Measurements from ENCODE around the gene PNPLA1.

PNPLA1 gene

GRCh38 chr6:36226438-36227047, 43.3 kb upstream of the PNPLA1 start:
- H3K79me2 ChIP-seq (ENCODE audit: insufficient read depth, low read length), result no peaks in the 10 kb centered on the region
- H3K9me2 ChIP-seq (ENCODE audit: low read depth, low read length), result no peaks in the 10 kb centered on the region
- H3K9me3 ChIP-seq (ENCODE audit: low read length), result no peaks in the 10 kb centered on the region
- H3K4me2 ChIP-seq (ENCODE audit: low read length), result no peak overlapping the region
- H3K4me1 ChIP-seq (ENCODE audit: insufficient read depth, low read length, severe bottlenecking), result no peaks in the 10 kb centered on the region
- H3K36me3 ChIP-seq (ENCODE audit: insufficient read depth, low read length), result peaks cover 25% of the 10 kb centered on the region
- H3K9ac ChIP-seq (ENCODE audit: low read length), result no peak overlapping the region
- H3K4me3 ChIP-seq (ENCODE audit: low read depth, low read length, poor library complexity, severe bottlenecking), result no peak overlapping the region
- H3K27me3 ChIP-seq (ENCODE audit: insufficient read depth, low read length), result no peaks in the 10 kb centered on the region
- no peak for TF ChIP-seq CTCF (IDR thresholded peaks at IDR 0.05; ENCODE audit: low read length)
- TF ChIP-seq EZH2 (IDR thresholded peaks at IDR 0.05; ENCODE audit: borderline replicate concordance, low read length), result no peak
- H2AFZ ChIP-seq (ENCODE audit: low read length), result no peak overlapping the region
- no peaks in the 10 kb centered on the region for H3F3A ChIP-seq (ENCODE audit: insufficient read depth, low read length)
- H3K27ac ChIP-seq (ENCODE audit: low read depth, low read length, poor library complexity, severe bottlenecking), result no peak overlapping the region
- H4K20me1 ChIP-seq (ENCODE audit: insufficient read depth, low read length), result no peaks in the 10 kb centered on the region

- H3K9ac ChIP-seq (ENCODE audit: low read length), result no peak overlapping the region
- H3F3A ChIP-seq (ENCODE audit: insufficient read depth, low read length), result no peaks in the 10 kb centered on the region
- peaks cover 24% of the 10 kb centered on the region for H3K36me3 ChIP-seq (ENCODE audit: insufficient read depth, low read length)
- no peaks in the 10 kb centered on the region for H4K20me1 ChIP-seq (ENCODE audit: insufficient read depth, low read length)
- no peak overlapping the region for H3K4me2 ChIP-seq (ENCODE audit: low read length)
- H3K79me2 ChIP-seq (ENCODE audit: insufficient read depth, low read length), result no peaks in the 10 kb centered on the region
- H3K4me3 ChIP-seq (ENCODE audit: low read depth, low read length, poor library complexity, severe bottlenecking), result no peak overlapping the region
- no peaks in the 10 kb centered on the region for H3K4me1 ChIP-seq (ENCODE audit: insufficient read depth, low read length, severe bottlenecking)
- no peaks in the 10 kb centered on the region for H3K9me2 ChIP-seq (ENCODE audit: low read depth, low read length)
- no peaks in the 10 kb centered on the region for H3K9me3 ChIP-seq (ENCODE audit: low read length)
- no peak for TF ChIP-seq CTCF (IDR thresholded peaks at IDR 0.05; ENCODE audit: low read length)
- TF ChIP-seq EZH2 (IDR thresholded peaks at IDR 0.05; ENCODE audit: borderline replicate concordance, low read length), result no peak
- H3K27ac ChIP-seq (ENCODE audit: low read depth, low read length, poor library complexity, severe bottlenecking), result no peak overlapping the region
- H2AFZ ChIP-seq (ENCODE audit: low read length), result no peak overlapping the region
- H3K27me3 ChIP-seq (ENCODE audit: insufficient read depth, low read length), result no peaks in the 10 kb centered on the region
Observed at GRCh38 chr6:36227379-36228228, 42.3 kb upstream of the PNPLA1 start.

GRCh38 chr6:36229223-36229622, 40.6 kb upstream of the PNPLA1 start:
- Histone ChIP-seq H3K4me3 (ENCODE audit: low read depth, low read length, poor library complexity, severe bottlenecking) (no peak overlapping the region), H4K20me1 (ENCODE audit: insufficient read depth, low read length) (no peaks in the 10 kb centered on the region), H3F3A (ENCODE audit: insufficient read depth, low read length) (no peaks in the 10 kb centered on the region), H3K36me3 (ENCODE audit: insufficient read depth, low read length) (peaks cover 12% of the 10 kb centered on the region; the same call in 1 of the 2 replicates), H3K27ac (ENCODE audit: low read depth, low read length, poor library complexity, severe bottlenecking) (no peak overlapping the region), H3K79me2 (ENCODE audit: insufficient read depth, low read length) (no peaks in the 10 kb centered on the region), H3K9me3 (ENCODE audit: low read length) (no peaks in the 10 kb centered on the region), H3K9me2 (ENCODE audit: low read depth, low read length) (no peaks in the 10 kb centered on the region), H3K9ac (ENCODE audit: low read length) (no peak overlapping the region), H3K4me2 (ENCODE audit: low read length) (no peak overlapping the region), H3K27me3 (ENCODE audit: insufficient read depth, low read length) (no peaks in the 10 kb centered on the region), H3K4me1 (ENCODE audit: insufficient read depth, low read length, severe bottlenecking) (no peaks in the 10 kb centered on the region), H2AFZ (ENCODE audit: low read length) (no peak overlapping the region)
- no peak for TF ChIP-seq EZH2 (IDR thresholded peaks at IDR 0.05; ENCODE audit: borderline replicate concordance, low read length)

All from OCI-LY1 (cell line).